ENCODE measurements around the gene ENPP7. TPM values are rescaled to one million over a fixed set of nuclear protein-coding genes. Genes with fewer than 3 reads are reported as not detected.

The ENPP7 gene
- total and polyA plus RNA-seq, 2 donors from 2014 or later: 0.94 to 3.7 TPM

GRCh38 chr17:79749958-79750357 lies 19.2 kb downstream of the ENPP7 start:
- Histone ChIP-seq H3K9me3 (ENCODE audit: control insufficient read depth in 2 of 3, insufficient read depth in 1 of 3, low read length in 3 of 3) (no peaks in the 10 kb centered on the region), H3K36me3 (ENCODE audit: control insufficient read depth in 2 of 3, insufficient read depth in 3 of 3, low read length in 3 of 3) (no peaks in the 10 kb centered on the region), H3K27me3 (ENCODE audit: control insufficient read depth, insufficient read depth, low read length) (peaks cover 13% of the 10 kb centered on the region), H3K9ac (ENCODE audit: low read length in 3 of 3) (no peak overlapping the region), H3K27ac (ENCODE audit: low read depth in 2 of 2, low read length in 2 of 2) (no peak overlapping the region), H3K4me1 (ENCODE audit: control insufficient read depth in 2 of 3, insufficient read depth in 2 of 3, low read depth in 1 of 3, low read length in 3 of 3) (peaks cover 0 to 4% (median 0%) of the 10 kb centered on the region in 3 donors), H3K4me3 (ENCODE audit: low read length in 3 of 3) (no peak overlapping the region)
- intact Hi-C loops (cut with DNase I): no loop called here
- peak in 1 of 5 donors; percentile 1 for DNase-seq
- TF ChIP-seq, protein P1, sequence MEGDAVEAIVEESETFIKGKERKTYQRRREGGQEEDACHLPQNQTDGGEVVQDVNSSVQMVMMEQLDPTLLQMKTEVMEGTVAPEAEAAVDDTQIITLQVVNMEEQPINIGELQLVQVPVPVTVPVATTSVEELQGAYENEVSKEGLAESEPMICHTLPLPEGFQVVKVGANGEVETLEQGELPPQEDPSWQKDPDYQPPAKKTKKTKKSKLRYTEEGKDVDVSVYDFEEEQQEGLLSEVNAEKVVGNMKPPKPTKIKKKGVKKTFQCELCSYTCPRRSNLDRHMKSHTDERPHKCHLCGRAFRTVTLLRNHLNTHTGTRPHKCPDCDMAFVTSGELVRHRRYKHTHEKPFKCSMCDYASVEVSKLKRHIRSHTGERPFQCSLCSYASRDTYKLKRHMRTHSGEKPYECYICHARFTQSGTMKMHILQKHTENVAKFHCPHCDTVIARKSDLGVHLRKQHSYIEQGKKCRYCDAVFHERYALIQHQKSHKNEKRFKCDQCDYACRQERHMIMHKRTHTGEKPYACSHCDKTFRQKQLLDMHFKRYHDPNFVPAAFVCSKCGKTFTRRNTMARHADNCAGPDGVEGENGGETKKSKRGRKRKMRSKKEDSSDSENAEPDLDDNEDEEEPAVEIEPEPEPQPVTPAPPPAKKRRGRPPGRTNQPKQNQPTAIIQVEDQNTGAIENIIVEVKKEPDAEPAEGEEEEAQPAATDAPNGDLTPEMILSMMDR (IDR thresholded peaks at IDR 0.05; ENCODE audit: borderline replicate concordance, extremely low read depth, insufficient read depth): no peak
- FAIRE-seq: no peak

DNA sequence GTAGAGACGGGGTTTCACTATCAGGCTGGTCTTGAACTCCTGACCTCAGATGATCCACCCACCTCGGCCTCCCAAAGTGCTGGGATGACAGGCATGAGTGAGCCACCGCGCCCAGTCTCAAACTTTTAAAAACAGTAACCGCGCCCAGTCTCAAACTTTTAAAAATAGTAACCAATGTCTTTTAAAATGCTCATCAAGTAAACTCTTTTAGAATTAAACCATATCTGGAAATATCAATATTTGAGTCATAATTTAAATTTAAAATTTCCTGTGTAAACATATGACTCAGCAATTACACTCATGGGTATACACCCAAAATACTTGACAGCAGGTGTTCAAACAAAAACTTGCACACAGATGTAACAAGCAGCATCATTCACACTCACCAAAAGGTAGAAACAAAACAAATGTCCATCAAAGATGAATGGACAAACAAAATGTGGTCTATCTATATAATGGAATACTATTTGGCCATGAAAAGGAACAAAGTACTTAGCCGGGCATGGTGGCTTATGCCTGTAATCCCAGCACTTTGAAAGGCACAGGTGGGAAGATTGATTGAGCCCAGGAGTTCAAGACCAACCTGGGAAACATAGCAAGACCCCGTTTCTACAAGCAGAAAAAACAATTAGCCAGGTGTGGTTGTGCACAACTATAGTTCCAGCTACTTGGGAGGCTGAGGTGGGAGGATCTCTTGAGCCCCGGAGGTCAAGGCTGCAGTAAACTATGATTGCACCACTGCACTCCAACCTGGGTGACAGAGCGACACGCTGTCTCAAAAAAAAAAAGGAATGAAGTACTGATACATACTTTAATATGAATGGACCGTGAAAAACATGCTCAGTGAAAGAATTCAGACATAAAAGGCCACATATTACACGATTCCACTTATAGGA lies 20.2 kb downstream of the ENPP7 start:
- no peak for FAIRE-seq
- Histone ChIP-seq H3K9ac (ENCODE audit: low read length in 3 of 3) (no peak overlapping the region), H3K36me3 (ENCODE audit: control insufficient read depth in 2 of 3, insufficient read depth in 3 of 3, low read length in 3 of 3) (no peaks in the 10 kb centered on the region), H3K27me3 (ENCODE audit: control insufficient read depth, insufficient read depth, low read length) (peaks cover 13% of the 10 kb centered on the region), H3K4me3 (ENCODE audit: low read length in 3 of 3) (no peak overlapping the region), H3K27ac (ENCODE audit: low read depth in 2 of 2, low read length in 2 of 2) (no peak overlapping the region), H3K9me3 (ENCODE audit: control insufficient read depth in 2 of 3, insufficient read depth in 1 of 3, low read length in 3 of 3) (no peaks in the 10 kb centered on the region), H3K4me1 (ENCODE audit: control insufficient read depth in 2 of 3, insufficient read depth in 2 of 3, low read depth in 1 of 3, low read length in 3 of 3) (peaks cover 0 to 4% (median 0%) of the 10 kb centered on the region in 3 donors)
- TF ChIP-seq, protein P1 (IDR thresholded peaks at IDR 0.05; ENCODE audit: borderline replicate concordance, extremely low read depth, insufficient read depth): no peak
- DNase-seq: peak in 1 of 5 donors; percentile 5
- intact Hi-C loops (cut with DNase I): no loop called here

DNA sequence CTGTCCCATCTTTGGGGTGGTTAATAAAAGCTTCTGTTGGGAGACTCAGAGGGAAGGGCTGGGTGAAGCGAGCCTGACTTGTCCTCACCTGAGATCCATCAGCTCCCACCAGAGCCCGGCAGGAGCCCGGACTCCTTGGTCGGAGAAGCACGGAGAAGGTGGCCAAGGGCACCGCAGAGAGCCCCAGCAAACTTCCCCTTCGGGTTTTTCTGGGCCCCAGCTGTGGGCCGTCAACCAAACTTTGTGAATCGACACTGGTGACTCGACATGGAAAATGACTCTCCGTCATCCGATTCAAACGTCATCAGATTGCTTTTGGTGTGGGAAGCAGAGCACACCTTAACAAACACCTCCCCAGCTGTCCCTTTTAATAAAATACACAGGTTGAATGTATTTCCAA lies 21.4 kb downstream of the ENPP7 start:
- DNase-seq (peak in 2 of 5 donors; percentile 33 to 36), FAIRE-seq (no peak)
- TF ChIP-seq, protein P1 (IDR thresholded peaks at IDR 0.05; ENCODE audit: borderline replicate concordance, extremely low read depth, insufficient read depth): no peak
- no peak overlapping the region for H3K9ac ChIP-seq (ENCODE audit: low read length in 3 of 3)
- no peak overlapping the region for H3K27ac ChIP-seq (ENCODE audit: low read depth in 2 of 2, low read length in 2 of 2)
- no peaks in the 10 kb centered on the region for H3K36me3 ChIP-seq (ENCODE audit: control insufficient read depth in 2 of 3, insufficient read depth in 3 of 3, low read length in 3 of 3)
- intact Hi-C loops (cut with DNase I): no loop called here
- H3K4me3 ChIP-seq (ENCODE audit: low read length in 3 of 3): no peak overlapping the region
- peaks cover 13% of the 10 kb centered on the region for H3K27me3 ChIP-seq (ENCODE audit: control insufficient read depth, insufficient read depth, low read length)
- H3K4me1 ChIP-seq (ENCODE audit: control insufficient read depth in 2 of 3, insufficient read depth in 2 of 3, low read depth in 1 of 3, low read length in 3 of 3): peaks cover 0 to 4% (median 0%) of the 10 kb centered on the region in 3 donors
- H3K9me3 ChIP-seq (ENCODE audit: control insufficient read depth in 2 of 3, insufficient read depth in 1 of 3, low read length in 3 of 3): no peaks in the 10 kb centered on the region
